Activated CD8-positive, alpha-beta T cell treated with anti-CD3 and anti-CD28 coated beads for 36 hours (primary cell): Measurements from ENCODE around the gene MLN. TPM values are rescaled to one million over a fixed set of nuclear protein-coding genes. Genes with fewer than 3 reads are reported as not detected.

ENCODE experiments used
- ATAC-seq: fragments of 200-7000 bp; cut with Tn5 transposase; one replicate; pipeline ENCODE4 v1.10.0; 2021; ENCODE audit warnings: mild to moderate bottlenecking, moderate library complexity
- CTCF ChIA-PET: fragments of 350-600 bp; sonication (Branson Sonifier 250); formaldehyde crosslinking; loops from one replicate; lab custom pipeline; 2021; ENCODE audit warnings: antibody characterized with exemption; lab: Charles Lee
- POLR2A ChIA-PET: fragments of 350-600 bp; sonication (Branson Sonifier 250); formaldehyde crosslinking; loops from one replicate; lab custom pipeline; 2021; ENCODE audit warnings: antibody characterized with exemption; lab: Charles Lee
- DNase-seq: peaks from one replicate; pipeline ENCODE4 v3.0.0-alpha.2; 2020
- H3K27ac Mint-ChIP-seq: one replicate; pipeline ENCODE4 v1.8.0; 2021; ENCODE audit warnings: mild to moderate bottlenecking, mixed read lengths
- H3K27me3 Mint-ChIP-seq: one replicate; pipeline ENCODE4 v1.8.0; 2021; ENCODE audit warnings: mixed read lengths
- H3K36me3 Mint-ChIP-seq: one replicate; pipeline ENCODE4 v1.8.0; 2021; ENCODE audit warnings: low read depth, mixed read lengths
- H3K4me1 Mint-ChIP-seq: one replicate; pipeline ENCODE4 v1.8.0; 2021; ENCODE audit warnings: low read depth, mixed read lengths
- H3K4me3 Mint-ChIP-seq: one replicate; pipeline ENCODE4 v1.8.0; 2021; ENCODE audit warnings: mild to moderate bottlenecking, moderate library complexity, mixed read lengths
- H3K9me3 Mint-ChIP-seq: one replicate; pipeline ENCODE4 v1.8.0; 2021; ENCODE audit warnings: mixed read lengths
- CTCF ChIP-seq: fragments of 200-600 bp; IDR thresholded peaks from one replicate; pipeline ENCODE4 v1.8.0; 2022; ENCODE audit warnings: antibody characterized with exemption, mild to moderate bottlenecking
- intact Hi-C: fragments of 100-400 bp; cut with micrococcal nuclease; formaldehyde crosslinking; loops from one replicate; pipeline ENCODE4 v1.10.0; 2022
- total RNA-seq, 2 experiments: library from RNA; stranded (reverse); gene quantifications; one replicate each; pipeline ENCODE4 v1.2.3, GENCODE V29; 2021

MLN gene
- total RNA-seq, 2 experiments from 2014 or later = not detected

GRCh38 chr6:33758815-33759216, 45.0 kb downstream of the MLN start:
- no peak for TF ChIP-seq CTCF
- no peaks in the 10 kb centered on the region for H3K9me3 Mint-ChIP-seq
- intact Hi-C loops = no loop called here
- H3K27me3 Mint-ChIP-seq = no peaks in the 10 kb centered on the region
- H3K4me3 Mint-ChIP-seq = no peak overlapping the region
- ChIA-PET CTCF (interaction anchor here (1.3 to 3.9 kb wide), 3 partner anchors 12 to 15 kb away, joined by 3 to 28 read pairs (median 8); no protein-coding TSS in a partner anchor), POLR2A (interaction anchor here (0.6 to 1.1 kb wide), 2 partner anchors 12 to 1865 kb away, joined by 3 read pairs; partner anchors contain the start of gene IP6K3)
- DNase-seq = no peak
- H3K4me1 Mint-ChIP-seq = peaks cover 5% of the 10 kb centered on the region
- ATAC-seq = no peak
- H3K27ac Mint-ChIP-seq = no peak overlapping the region
- H3K36me3 Mint-ChIP-seq = no peaks in the 10 kb centered on the region

GRCh38 chr6:33757906-33758305, 45.9 kb downstream of the MLN start:
- Mint-ChIP-seq H3K4me1 (peaks cover 5% of the 10 kb centered on the region), H3K36me3 (no peaks in the 10 kb centered on the region), H3K4me3 (no peak overlapping the region), H3K9me3 (no peaks in the 10 kb centered on the region), H3K27me3 (no peaks in the 10 kb centered on the region), H3K27ac (no peak overlapping the region)
- ATAC-seq (no peak), DNase-seq (no peak)
- intact Hi-C loops = no loop called here
- no peak for TF ChIP-seq CTCF
- ChIA-PET CTCF (interaction anchor here (0.7 to 2.3 kb wide), 6 partner anchors 10 to 270 kb away, joined by 3 to 8 read pairs (median 5); partner anchors contain the start of gene UQCC2), POLR2A (no interaction called here)

- no peaks in the 10 kb centered on the region for H3K9me3 Mint-ChIP-seq
- TF ChIP-seq CTCF = no peak
- H3K27me3 Mint-ChIP-seq = no peaks in the 10 kb centered on the region
- H3K4me1 Mint-ChIP-seq = peaks cover 5% of the 10 kb centered on the region
- no peaks in the 10 kb centered on the region for H3K36me3 Mint-ChIP-seq
- ChIA-PET CTCF (interaction anchor here (0.7 to 2.3 kb wide), 5 partner anchors 11 to 270 kb away, joined by 4 to 8 read pairs (median 5); partner anchors contain the start of gene UQCC2), POLR2A (no interaction called here)
- no peak overlapping the region for H3K4me3 Mint-ChIP-seq
- DNase-seq (no peak), ATAC-seq (no peak)
- intact Hi-C loops = no loop called here
- no peak overlapping the region for H3K27ac Mint-ChIP-seq
Measured at GRCh38 chr6:33757113-33757512, 46.7 kb downstream of the MLN start.

GRCh38 chr6:33756211-33756954, 47.4 kb downstream of the MLN start:
- Mint-ChIP-seq H3K4me1 (peaks cover 5% of the 10 kb centered on the region), H3K9me3 (no peaks in the 10 kb centered on the region), H3K36me3 (no peaks in the 10 kb centered on the region), H3K4me3 (no peak overlapping the region), H3K27ac (no peak overlapping the region), H3K27me3 (no peaks in the 10 kb centered on the region)
- ATAC-seq (no peak), DNase-seq (no peak)
- TF ChIP-seq CTCF = no peak
- CTCF ChIA-PET = interaction anchor here (1.2 to 2.3 kb wide), 3 partner anchors 12 to 271 kb away, joined by 5 to 9 read pairs (median 8); no protein-coding TSS in a partner anchor
- intact Hi-C loops = no loop called here
- POLR2A ChIA-PET = no interaction called here
